PC-3 (cell line): ENCODE data around the gene TECPR2.

Source experiments
- EZH2 ChIP-seq: fragments of 300-600 bp; sonication (generic); IDR thresholded peaks from one replicate; pipeline ENCODE4 v1.6.1; 2017; ENCODE audit warnings: antibody characterized with exemption, mild to moderate bottlenecking, low read length; ENCODE audit not compliant: unreplicated experiment
- EZH2phosphoT487 ChIP-seq: fragments of 300-600 bp; sonication (generic); IDR thresholded peaks from 2 replicates; pipeline ENCODE4 v1.6.1; 2018; ENCODE audit warnings: mild to moderate bottlenecking, antibody characterized with exemption, low read length, borderline replicate concordance
- TF ChIP-seq, protein P1 (sequence below): fragments of 300-600 bp; sonication (generic); conservative IDR thresholded peaks from 2 replicates; pipeline ENCODE4 v1.5.1; 2017; ENCODE audit warnings: antibody characterized with exemption, low read depth, mild to moderate bottlenecking, low read length

GRCh38 chr14:102487204-102487577 is 124.5 kb downstream of the TECPR2 start:
- TF ChIP-seq, protein P1, sequence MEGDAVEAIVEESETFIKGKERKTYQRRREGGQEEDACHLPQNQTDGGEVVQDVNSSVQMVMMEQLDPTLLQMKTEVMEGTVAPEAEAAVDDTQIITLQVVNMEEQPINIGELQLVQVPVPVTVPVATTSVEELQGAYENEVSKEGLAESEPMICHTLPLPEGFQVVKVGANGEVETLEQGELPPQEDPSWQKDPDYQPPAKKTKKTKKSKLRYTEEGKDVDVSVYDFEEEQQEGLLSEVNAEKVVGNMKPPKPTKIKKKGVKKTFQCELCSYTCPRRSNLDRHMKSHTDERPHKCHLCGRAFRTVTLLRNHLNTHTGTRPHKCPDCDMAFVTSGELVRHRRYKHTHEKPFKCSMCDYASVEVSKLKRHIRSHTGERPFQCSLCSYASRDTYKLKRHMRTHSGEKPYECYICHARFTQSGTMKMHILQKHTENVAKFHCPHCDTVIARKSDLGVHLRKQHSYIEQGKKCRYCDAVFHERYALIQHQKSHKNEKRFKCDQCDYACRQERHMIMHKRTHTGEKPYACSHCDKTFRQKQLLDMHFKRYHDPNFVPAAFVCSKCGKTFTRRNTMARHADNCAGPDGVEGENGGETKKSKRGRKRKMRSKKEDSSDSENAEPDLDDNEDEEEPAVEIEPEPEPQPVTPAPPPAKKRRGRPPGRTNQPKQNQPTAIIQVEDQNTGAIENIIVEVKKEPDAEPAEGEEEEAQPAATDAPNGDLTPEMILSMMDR, result no peak
- TF ChIP-seq EZH2phosphoT487 (no peak), EZH2 (no peak)
